ENCODE measurements around the gene MRPL24. TPM values are rescaled to one million over a fixed set of nuclear protein-coding genes. Genes with fewer than 3 reads are reported as not detected.

The MRPL24 gene
- total and polyA plus RNA-seq, 2 of the 13 experiments (the other 11 are each of a cell fraction or from before 2014, with no cell fraction given): 38.1 to 42.9 TPM

GRCh38 chr1:156727926-156728598, 12.8 kb downstream of the MRPL24 start, which contains the start of gene METTL25B (continued):
- no peak for TF ChIP-seq FOXA1 (IDR thresholded peaks at IDR 0.05)
- no peak for TF ChIP-seq FOXA1 (CRISPR knock-in tag; IDR thresholded peaks at IDR 0.05)
- peak; percentile 9; the same call in 1 of the 2 replicates for TF ChIP-seq SRF (IDR thresholded peaks at IDR 0.05; ENCODE audit: low read depth, low read length)
- no peak for TF ChIP-seq ZNF790 (CRISPR knock-in tag; IDR thresholded peaks at IDR 0.05; ENCODE audit: borderline replicate concordance)
- TF ChIP-seq GABPB1 (CRISPR knock-in tag; IDR thresholded peaks at IDR 0.05): peak; percentile 95
- no peak for TF ChIP-seq ZSCAN20 (CRISPR knock-in tag; IDR thresholded peaks at IDR 0.05; ENCODE audit: borderline replicate concordance)
- no peak for TF ChIP-seq ZFP36L1 (CRISPR knock-in tag; IDR thresholded peaks at IDR 0.05)
- TF ChIP-seq JDP2 (CRISPR knock-in tag; IDR thresholded peaks at IDR 0.05; ENCODE audit: borderline replicate concordance): no peak
- no peak for TF ChIP-seq MXD3 (CRISPR knock-in tag; IDR thresholded peaks at IDR 0.05)
- TF ChIP-seq STAT5B (CRISPR knock-in tag; IDR thresholded peaks at IDR 0.05): no peak
- no peak for TF ChIP-seq ZNF382 (CRISPR knock-in tag; IDR thresholded peaks at IDR 0.05; ENCODE audit: borderline replicate concordance)
- TF ChIP-seq ZMYM2 (CRISPR knock-in tag; IDR thresholded peaks at IDR 0.05): no peak
- peak; percentile 71; the same call in 1 of the 2 replicates for TF ChIP-seq ZFX (CRISPR knock-in tag; IDR thresholded peaks at IDR 0.05; ENCODE audit: low read depth)
- TF ChIP-seq DNMT3B (CRISPR knock-in tag; conservative IDR thresholded peaks at IDR 0.05): no peak
- no peak for TF ChIP-seq MED8 (CRISPR knock-in tag; IDR thresholded peaks at IDR 0.05; ENCODE audit: insufficient replicate concordance)
- no peak for TF ChIP-seq MYPOP (CRISPR knock-in tag; IDR thresholded peaks at IDR 0.05)
- peak; percentile 42; the same call in 1 of the 2 replicates for TF ChIP-seq ZNF740 (CRISPR knock-in tag; IDR thresholded peaks at IDR 0.05)
- peak; percentile 55 for TF ChIP-seq ZBTB40 (IDR thresholded peaks at IDR 0.05)
- TF ChIP-seq ZBTB40 (CRISPR knock-in tag; IDR thresholded peaks at IDR 0.05): no peak; the same call in 1 of the 2 replicates
- TF ChIP-seq NRL (CRISPR knock-in tag; IDR thresholded peaks at IDR 0.05; ENCODE audit: borderline replicate concordance): no peak

All from HepG2 (cell line).